Hepatocyte (in vitro differentiated cells): ENCODE data around the gene AREL1.

Experiments used
- CTCF ChIP-seq: fragments of 200-600 bp; sonication (generic); IDR thresholded peaks from 2 replicates; pipeline ENCODE4 v1.5.1; 2016; ENCODE audit warnings: antibody characterized with exemption, mild to moderate bottlenecking; ENCODE audit not compliant: poor library complexity
- EZH2 ChIP-seq: fragments of 200-600 bp; sonication (generic); IDR thresholded peaks from 2 replicates; pipeline ENCODE4 v1.6.1; 2016; ENCODE audit warnings: antibody characterized with exemption, mild to moderate bottlenecking, borderline replicate concordance

- no peak for TF ChIP-seq CTCF
- TF ChIP-seq EZH2: no peak
These were observed 92.4 kb downstream of the AREL1 start for GRCh38 chr14:74620497-74620921.
